GM12873 (cell line): Measurements from ENCODE around the gene SLC3A2.

ENCODE experiments used
- CTCF ChIP-seq: IDR thresholded peaks from 2 replicates; pipeline ENCODE4 v1.5.1; 2012; ENCODE audit warnings: low read depth, mild to moderate bottlenecking, moderate library complexity, low read length, control low read depth; ENCODE audit not compliant: insufficient read depth; ENCODE audit errors: missing control alignments

The SLC3A2 gene

GRCh38 chr11:62874851-62875250 lies 5.8 kb upstream of the SLC3A2 start:
- TF ChIP-seq CTCF: no peak

DNA sequence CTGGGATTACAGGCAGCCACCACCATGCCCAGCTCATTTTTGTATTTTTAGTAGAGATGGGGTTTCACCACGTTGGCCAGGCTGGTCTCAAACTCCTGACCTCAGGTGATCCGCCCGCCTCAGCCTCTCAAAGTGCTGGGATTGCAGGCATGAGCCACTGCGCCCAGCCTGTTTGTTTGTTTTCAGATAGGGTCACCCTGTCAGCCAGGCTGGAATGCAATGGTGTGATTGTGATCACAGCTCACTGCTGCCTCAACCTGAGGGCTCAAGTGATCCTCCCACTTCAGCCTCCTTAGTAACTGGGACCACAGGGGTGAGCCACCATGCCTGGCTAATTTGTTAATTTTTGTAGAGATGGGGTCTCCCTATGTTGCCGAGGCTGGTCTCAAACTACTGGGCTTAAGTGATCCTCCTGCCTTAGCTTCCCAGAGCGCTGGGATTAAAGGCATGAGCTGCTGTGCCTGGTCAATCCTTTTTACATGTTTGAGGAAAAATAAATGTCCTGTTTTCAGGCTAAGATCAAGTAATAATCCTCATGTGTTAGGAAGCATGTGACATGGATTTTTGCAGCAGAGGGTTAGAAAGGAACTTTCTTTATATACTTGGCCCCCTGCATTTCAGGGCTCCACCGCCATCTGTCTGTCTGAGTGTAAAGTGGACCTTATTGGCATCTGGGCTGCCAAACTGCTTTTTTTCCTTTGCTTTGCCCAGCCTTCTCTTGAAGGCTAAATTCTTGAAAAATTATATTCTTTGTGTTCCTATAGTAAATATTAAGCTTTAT lies 4.8 kb upstream of the SLC3A2 start:
- TF ChIP-seq CTCF: no peak

- no peak for TF ChIP-seq CTCF
Measured at GRCh38 chr11:62876712-62877111, 4.0 kb upstream of the SLC3A2 start.

GRCh38 chr11:62879235-62879978 lies 1.3 kb upstream of the SLC3A2 start:
- no peak for TF ChIP-seq CTCF

- TF ChIP-seq CTCF: no peak
Measured at GRCh38 chr11:62880231-62880802, 379 bp upstream of the SLC3A2 start.

GRCh38 chr11:62881579-62882430 lies 1.1 kb downstream of the SLC3A2 start:
- no peak for TF ChIP-seq CTCF

DNA sequence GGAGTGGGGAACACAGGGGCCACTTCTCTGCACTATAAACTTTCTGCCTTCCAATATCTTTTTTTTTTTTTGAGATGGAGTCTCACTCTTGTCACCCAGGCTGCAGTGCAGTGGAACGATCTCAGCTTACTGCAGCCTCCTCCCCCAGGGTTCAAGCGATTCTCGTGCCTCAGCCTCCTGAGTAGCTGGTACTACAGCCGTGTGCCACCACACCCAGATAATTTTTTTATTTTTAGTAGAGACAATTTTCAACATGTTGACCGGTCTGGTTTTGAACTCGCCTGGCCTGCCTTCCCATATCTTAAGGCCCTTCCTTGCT lies 1.7 kb downstream of the SLC3A2 start:
- no peak for TF ChIP-seq CTCF
